ENCODE data around the gene TANC1.
A peak's percentile ranks its signal among the peaks of the same experiment; 100 is the strongest.

TANC1 gene

DNA sequence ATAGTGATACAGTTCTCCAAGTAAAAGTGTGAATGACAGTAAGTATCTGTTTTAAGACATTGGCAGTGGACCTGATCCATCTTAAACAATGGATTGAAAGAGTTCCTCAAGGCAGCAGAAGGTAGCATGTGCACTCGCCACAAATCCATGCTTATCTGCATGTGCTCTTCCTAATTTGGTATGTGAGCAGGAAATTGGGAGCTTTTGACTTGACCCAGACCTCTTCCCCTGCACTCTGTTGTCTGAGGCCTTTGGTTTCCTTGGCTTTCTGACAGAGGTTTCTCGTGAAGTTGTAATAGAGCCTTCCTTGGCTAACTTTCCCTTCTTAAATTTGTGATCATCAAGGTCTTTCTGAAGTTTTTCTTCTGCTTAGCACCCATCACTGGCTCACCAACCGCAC, 204.0 kb downstream of the TANC1 start:
- H3K4me1 ChIP-seq (ENCODE audit: control insufficient read depth in 2 of 2, insufficient read depth in 1 of 2, low read depth in 1 of 2, low read length in 2 of 2) = no peaks in the 10 kb centered on the region
- no peak overlapping the region for H3K4me2 ChIP-seq (ENCODE audit: insufficient read depth, low read length, poor library complexity, severe bottlenecking)
- peaks cover 0 to 79% of the 10 kb centered on the region in 2 donors for H3K36me3 ChIP-seq (replicated peaks in 1 of 2; ENCODE audit: control insufficient read depth in 2 of 2, insufficient read depth in 2 of 2, low read length in 2 of 2)
- no peak overlapping the region for H4K8ac ChIP-seq (ENCODE audit: low read depth, low read length)
- DNase-seq (ENCODE audit: low spot score) = no peak
- no peak overlapping the region for H2BK120ac ChIP-seq (ENCODE audit: low read depth, low read length)
- H4K91ac ChIP-seq (ENCODE audit: low read depth, low read length, poor library complexity) = no peak overlapping the region
- H2BK15ac ChIP-seq (ENCODE audit: low read length) = no peak overlapping the region
- no peak overlapping the region for H3K18ac ChIP-seq (ENCODE audit: low read length)
- H3K23ac ChIP-seq (ENCODE audit: low read depth, low read length, poor library complexity) = no peak overlapping the region
- no peak overlapping the region for H3K9ac ChIP-seq (ENCODE audit: low read depth, low read length, poor library complexity)
- H3K14ac ChIP-seq (ENCODE audit: low read length) = no peak overlapping the region
- H2AFZ ChIP-seq (ENCODE audit: low read length) = no peak overlapping the region
- WGBS, 2 donors (ENCODE audit: extremely low coverage in 2 of 2, insufficient read length in 2 of 2, insufficient replicate concordance in 1 of 2) = no CpG with 5 or more reads among the region's 3 CpGs
- no peaks in the 10 kb centered on the region for H3K27me3 ChIP-seq (ENCODE audit: control insufficient read depth in 3 of 3, insufficient read depth in 3 of 3, low read depth in 1 of 3, low read length in 3 of 3)
- no peak overlapping the region for H2BK5ac ChIP-seq (ENCODE audit: low read length)
- no peak overlapping the region for H3K4ac ChIP-seq (ENCODE audit: low read length)
- H3K79me1 ChIP-seq (ENCODE audit: low read depth, low read length) = no peaks in the 10 kb centered on the region
- no peak overlapping the region for H3K27ac ChIP-seq (replicated peaks; ENCODE audit: low read length)
- no peak overlapping the region for H3K4me3 ChIP-seq (ENCODE audit: low read length in 2 of 2)
- no peak overlapping the region for H2BK12ac ChIP-seq (ENCODE audit: low read length)
- H2AK5ac ChIP-seq (ENCODE audit: low read depth, low read length) = no peak overlapping the region
- peaks cover 0 to 2% of the 10 kb centered on the region in 2 donors for H3K9me3 ChIP-seq (replicated peaks in 1 of 2; ENCODE audit: control insufficient read depth in 2 of 2, insufficient read depth in 1 of 2, low read depth in 1 of 2, low read length in 2 of 2)

DNA sequence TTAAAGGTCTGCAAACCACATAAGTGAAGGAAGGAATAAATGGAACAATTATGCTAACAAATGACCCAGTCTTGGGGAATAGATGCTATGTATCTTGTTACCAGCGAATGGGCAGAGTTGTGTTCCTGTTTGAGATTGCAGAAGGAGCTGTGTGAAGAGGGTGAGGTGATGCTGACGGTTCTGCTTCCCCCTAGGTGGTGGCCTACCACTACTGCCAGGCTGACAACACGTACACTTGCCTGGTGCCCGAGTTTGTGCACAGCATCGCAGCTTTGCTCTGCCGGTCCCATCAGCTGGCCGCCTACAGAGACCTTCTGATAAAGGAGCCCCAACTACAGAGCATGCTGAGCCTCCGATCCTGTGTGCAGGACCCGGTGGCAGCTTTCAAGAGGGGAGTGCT, 206.3 kb downstream of the TANC1 start:
- Histone ChIP-seq H3K23ac (ENCODE audit: low read depth, low read length, poor library complexity) (peak overlapping the region; percentile 58), H2AK5ac (ENCODE audit: low read depth, low read length) (no peak overlapping the region), H3K14ac (ENCODE audit: low read length) (peak overlapping the region; percentile 17), H2BK12ac (ENCODE audit: low read length) (no peak overlapping the region), H4K8ac (ENCODE audit: low read depth, low read length) (no peak overlapping the region), H3K4me2 (ENCODE audit: insufficient read depth, low read length, poor library complexity, severe bottlenecking) (no peak overlapping the region), H3K4me1 (ENCODE audit: control insufficient read depth in 2 of 2, insufficient read depth in 1 of 2, low read depth in 1 of 2, low read length in 2 of 2) (peaks cover 0 to 5% of the 10 kb centered on the region in 2 donors), H2BK120ac (ENCODE audit: low read depth, low read length) (no peak overlapping the region), H3K4ac (ENCODE audit: low read length) (no peak overlapping the region), H2BK15ac (ENCODE audit: low read length) (no peak overlapping the region), H3K4me3 (ENCODE audit: low read length in 2 of 2) (no peak overlapping the region), H3K27ac (replicated peaks; ENCODE audit: low read length) (no peak overlapping the region), H3K27me3 (ENCODE audit: control insufficient read depth in 3 of 3, insufficient read depth in 3 of 3, low read depth in 1 of 3, low read length in 3 of 3) (no peaks in the 10 kb centered on the region), H3K9ac (ENCODE audit: low read depth, low read length, poor library complexity) (no peak overlapping the region), H2AFZ (ENCODE audit: low read length) (no peak overlapping the region), H3K36me3 (replicated peaks in 1 of 2; ENCODE audit: control insufficient read depth in 2 of 2, insufficient read depth in 2 of 2, low read length in 2 of 2) (peaks cover 2 to 92% of the 10 kb centered on the region in 2 donors), H4K91ac (ENCODE audit: low read depth, low read length, poor library complexity) (no peak overlapping the region), H3K18ac (ENCODE audit: low read length) (no peak overlapping the region), H3K9me3 (replicated peaks in 1 of 2; ENCODE audit: control insufficient read depth in 2 of 2, insufficient read depth in 1 of 2, low read depth in 1 of 2, low read length in 2 of 2) (no peaks in the 10 kb centered on the region), H2BK5ac (ENCODE audit: low read length) (no peak overlapping the region), H3K79me1 (ENCODE audit: low read depth, low read length) (no peaks in the 10 kb centered on the region)
- WGBS, 2 donors (ENCODE audit: extremely low coverage in 2 of 2, insufficient read length in 2 of 2, insufficient replicate concordance in 1 of 2) = no CpG with 5 or more reads among the region's 9 CpGs
- DNase-seq (ENCODE audit: low spot score) = no peak

DNA sequence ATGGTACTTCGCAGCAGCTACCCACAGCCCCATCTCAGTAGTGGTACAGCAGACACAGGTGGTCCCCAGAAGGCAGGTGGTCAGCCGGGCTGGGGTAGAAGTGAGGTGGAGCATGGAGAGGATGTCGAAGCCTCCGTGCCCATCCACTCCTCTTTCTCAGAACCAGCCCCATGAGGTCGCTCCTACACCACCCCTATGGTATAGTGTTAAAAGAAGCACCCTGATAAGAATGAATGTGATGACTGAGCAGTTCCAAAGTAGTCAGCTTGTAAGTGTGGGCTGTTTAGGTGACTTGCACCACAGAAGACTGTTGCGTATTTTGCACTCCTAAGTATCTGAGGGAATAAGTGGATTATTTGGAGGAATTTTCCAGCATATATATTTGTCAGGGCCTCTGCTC, 206.7 kb downstream of the TANC1 start:
- Histone ChIP-seq H3K4me3 (ENCODE audit: low read length in 2 of 2) (no peak overlapping the region), H3K9me3 (replicated peaks in 1 of 2; ENCODE audit: control insufficient read depth in 2 of 2, insufficient read depth in 1 of 2, low read depth in 1 of 2, low read length in 2 of 2) (no peaks in the 10 kb centered on the region), H3K79me1 (ENCODE audit: low read depth, low read length) (no peaks in the 10 kb centered on the region), H4K91ac (ENCODE audit: low read depth, low read length, poor library complexity) (no peak overlapping the region), H3K27me3 (ENCODE audit: control insufficient read depth in 3 of 3, insufficient read depth in 3 of 3, low read depth in 1 of 3, low read length in 3 of 3) (no peaks in the 10 kb centered on the region), H2AFZ (ENCODE audit: low read length) (no peak overlapping the region), H2BK120ac (ENCODE audit: low read depth, low read length) (no peak overlapping the region), H3K14ac (ENCODE audit: low read length) (peak overlapping the region; percentile 17), H3K4me2 (ENCODE audit: insufficient read depth, low read length, poor library complexity, severe bottlenecking) (no peak overlapping the region), H3K36me3 (replicated peaks in 1 of 2; ENCODE audit: control insufficient read depth in 2 of 2, insufficient read depth in 2 of 2, low read length in 2 of 2) (peaks cover 2 to 92% of the 10 kb centered on the region in 2 donors), H3K18ac (ENCODE audit: low read length) (no peak overlapping the region), H3K23ac (ENCODE audit: low read depth, low read length, poor library complexity) (peak overlapping the region; percentile 58), H3K27ac (replicated peaks; ENCODE audit: low read length) (no peak overlapping the region), H2BK5ac (ENCODE audit: low read length) (no peak overlapping the region), H3K9ac (ENCODE audit: low read depth, low read length, poor library complexity) (no peak overlapping the region), H2AK5ac (ENCODE audit: low read depth, low read length) (no peak overlapping the region), H2BK15ac (ENCODE audit: low read length) (no peak overlapping the region), H3K4ac (ENCODE audit: low read length) (no peak overlapping the region), H3K4me1 (ENCODE audit: control insufficient read depth in 2 of 2, insufficient read depth in 1 of 2, low read depth in 1 of 2, low read length in 2 of 2) (peaks cover 0 to 5% of the 10 kb centered on the region in 2 donors), H2BK12ac (ENCODE audit: low read length) (no peak overlapping the region), H4K8ac (ENCODE audit: low read depth, low read length) (no peak overlapping the region)
- WGBS, 2 donors (ENCODE audit: extremely low coverage in 2 of 2, insufficient read length in 2 of 2, insufficient replicate concordance in 1 of 2) = no CpG with 5 or more reads among the region's 6 CpGs
- DNase-seq (ENCODE audit: low spot score) = no peak

DNA sequence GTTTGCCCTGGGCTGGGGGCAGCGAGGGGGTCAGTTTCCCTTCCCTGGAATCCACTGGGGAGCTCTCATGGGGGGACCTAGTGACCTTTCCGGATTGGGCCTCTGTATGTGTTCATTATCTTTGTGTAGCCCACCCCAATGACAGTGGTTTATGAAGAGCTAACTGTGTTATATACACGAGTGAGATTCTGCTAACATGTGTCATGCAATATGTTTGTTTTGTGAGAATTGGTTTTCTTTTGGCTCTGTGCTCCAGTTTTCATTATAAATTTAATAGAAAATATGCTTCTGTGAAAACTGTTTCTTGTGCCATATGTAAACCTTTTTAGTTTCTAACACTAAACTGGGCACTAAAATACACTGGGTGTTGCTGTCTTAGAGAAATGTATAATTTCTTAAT, 207.5 kb downstream of the TANC1 start:
- H2BK15ac ChIP-seq (ENCODE audit: low read length) = no peak overlapping the region
- H3K9me3 ChIP-seq (replicated peaks in 1 of 2; ENCODE audit: control insufficient read depth in 2 of 2, insufficient read depth in 1 of 2, low read depth in 1 of 2, low read length in 2 of 2) = no peaks in the 10 kb centered on the region
- no peaks in the 10 kb centered on the region for H3K27me3 ChIP-seq (ENCODE audit: control insufficient read depth in 3 of 3, insufficient read depth in 3 of 3, low read depth in 1 of 3, low read length in 3 of 3)
- no peak overlapping the region for H3K18ac ChIP-seq (ENCODE audit: low read length)
- no peak overlapping the region for H4K8ac ChIP-seq (ENCODE audit: low read depth, low read length)
- no peak overlapping the region for H2AFZ ChIP-seq (ENCODE audit: low read length)
- H2AK5ac ChIP-seq (ENCODE audit: low read depth, low read length) = no peak overlapping the region
- H2BK120ac ChIP-seq (ENCODE audit: low read depth, low read length) = no peak overlapping the region
- H3K4me3 ChIP-seq (ENCODE audit: low read length in 2 of 2) = no peak overlapping the region
- H3K9ac ChIP-seq (ENCODE audit: low read depth, low read length, poor library complexity) = no peak overlapping the region
- no peak overlapping the region for H3K14ac ChIP-seq (ENCODE audit: low read length)
- no peaks in the 10 kb centered on the region for H3K79me1 ChIP-seq (ENCODE audit: low read depth, low read length)
- no peak overlapping the region for H4K91ac ChIP-seq (ENCODE audit: low read depth, low read length, poor library complexity)
- H2BK5ac ChIP-seq (ENCODE audit: low read length) = no peak overlapping the region
- peaks cover 0 to 5% of the 10 kb centered on the region in 2 donors for H3K4me1 ChIP-seq (ENCODE audit: control insufficient read depth in 2 of 2, insufficient read depth in 1 of 2, low read depth in 1 of 2, low read length in 2 of 2)
- DNase-seq (ENCODE audit: low spot score) = no peak
- H3K27ac ChIP-seq (replicated peaks; ENCODE audit: low read length) = no peak overlapping the region
- no peak overlapping the region for H3K4ac ChIP-seq (ENCODE audit: low read length)
- H3K36me3 ChIP-seq (replicated peaks in 1 of 2; ENCODE audit: control insufficient read depth in 2 of 2, insufficient read depth in 2 of 2, low read length in 2 of 2) = peaks cover 2 to 92% of the 10 kb centered on the region in 2 donors
- no peak overlapping the region for H2BK12ac ChIP-seq (ENCODE audit: low read length)
- no CpG with 5 or more reads among the region's 3 CpGs for WGBS, 2 donors (ENCODE audit: extremely low coverage in 2 of 2, insufficient read length in 2 of 2, insufficient replicate concordance in 1 of 2)
- no peak overlapping the region for H3K4me2 ChIP-seq (ENCODE audit: insufficient read depth, low read length, poor library complexity, severe bottlenecking)
- H3K23ac ChIP-seq (ENCODE audit: low read depth, low read length, poor library complexity) = no peak overlapping the region
